IMR-90 (cell line): ENCODE measurements around the gene HYLS1. TPM values are rescaled to one million over a fixed set of nuclear protein-coding genes. Genes with fewer than 3 reads are reported as not detected.

Experiments used
- ATAC-seq: fragments of 200-7000 bp; cut with Tn5 transposase; 2 replicates; pipeline ENCODE4 v1.9.1; 2020; ENCODE audit warnings: low read depth, mild to moderate bottlenecking, moderate library complexity
- BruUV-seq: library from RNA; stranded (reverse); fragments of 400-500 nt; replicated peaks from 2 replicates; lab custom pipeline; 2021; lab: Mats Ljungman, UMichigan
- CTCF ChIA-PET: fragments of 300-600 bp; formaldehyde crosslinking; extraction: SDS; loops from one replicate; lab custom pipeline; 2021; ENCODE audit warnings: antibody characterized with exemption; lab: Yijun Ruan, JAX
- POLR2A ChIA-PET: fragments of 300-600 bp; sonication (Branson Sonifier 250); formaldehyde crosslinking; loops from one replicate; lab custom pipeline; 2022; ENCODE audit warnings: antibody characterized with exemption; ENCODE audit not compliant: unreplicated experiment; lab: Charles Lee
- DNase-seq: peaks from one replicate; pipeline ENCODE4 v3.0.0; 2013
- H2AFZ ChIP-seq: replicated peaks from 2 replicates; pipeline ENCODE3; 2013; ENCODE audit warnings: low read length, mild to moderate bottlenecking; ENCODE audit not compliant: poor library complexity
- H2AK5ac ChIP-seq: 2 replicates; pipeline ENCODE4 v1.6.1; 2013; ENCODE audit warnings: low read depth, low read length, inconsistent platforms
- H2AK9ac ChIP-seq: replicated peaks from 2 replicates; pipeline ENCODE3; 2013; ENCODE audit warnings: mild to moderate bottlenecking, low read depth, low read length, moderate library complexity; ENCODE audit not compliant: poor library complexity
- H2BK120ac ChIP-seq: 2 replicates; pipeline ENCODE4 v1.6.1; 2013; ENCODE audit warnings: low read depth, low read length, inconsistent platforms
- H2BK15ac ChIP-seq: 3 replicates; pipeline ENCODE4 v1.6.1; 2013; ENCODE audit warnings: low read depth, low read length, inconsistent platforms
- H2BK20ac ChIP-seq: 2 replicates; pipeline ENCODE4 v1.6.1; 2013; ENCODE audit warnings: low read depth, mild to moderate bottlenecking, inconsistent platforms, low read length, moderate library complexity
- H2BK5ac ChIP-seq: 2 replicates; pipeline ENCODE4 v1.6.1; 2013; ENCODE audit warnings: mild to moderate bottlenecking, low read depth, low read length, inconsistent platforms; ENCODE audit not compliant: poor library complexity, severe bottlenecking
- H3K14ac ChIP-seq: replicated peaks from 2 replicates; pipeline ENCODE4 v1.6.1; 2013; ENCODE audit warnings: low read depth, low read length, inconsistent platforms
- H3K18ac ChIP-seq: 2 replicates; pipeline ENCODE4 v1.6.1; 2013; ENCODE audit warnings: low read depth, low read length, control low read depth
- H3K23ac ChIP-seq: 2 replicates; pipeline ENCODE4 v1.6.1; 2013; ENCODE audit warnings: low read depth, low read length, inconsistent platforms
- H3K27ac ChIP-seq: 2 replicates; pipeline ENCODE4 v1.5.1; 2013; ENCODE audit warnings: mild to moderate bottlenecking, control low read depth, low read length; ENCODE audit not compliant: insufficient read depth
- H3K27me3 ChIP-seq: 2 replicates; pipeline ENCODE4 v1.6.1; 2013; ENCODE audit warnings: low read length; ENCODE audit not compliant: control insufficient read depth, insufficient read depth
- H3K36me3 ChIP-seq: 2 replicates; pipeline ENCODE4 v1.6.1; 2013; ENCODE audit warnings: low read length, mixed read lengths; ENCODE audit not compliant: control insufficient read depth, insufficient read depth
- H3K4ac ChIP-seq: 2 replicates; pipeline ENCODE4 v1.6.1; 2013; ENCODE audit warnings: low read depth, low read length, inconsistent platforms
- H3K4me1 ChIP-seq: 2 replicates; pipeline ENCODE4 v1.6.1; 2013; ENCODE audit warnings: low read length, mixed read lengths; ENCODE audit not compliant: control insufficient read depth, insufficient read depth
- H3K4me2 ChIP-seq: 2 replicates; pipeline ENCODE4 v1.6.1; 2013; ENCODE audit warnings: low read depth, mild to moderate bottlenecking, control low read depth, low read length, moderate library complexity
- H3K4me3 ChIP-seq: 2 replicates; pipeline ENCODE4 v1.5.1; 2013; ENCODE audit warnings: low read depth, mild to moderate bottlenecking, control low read depth, low read length, moderate library complexity; ENCODE audit not compliant: insufficient read depth
- H3K56ac ChIP-seq: 2 replicates; pipeline ENCODE4 v1.6.1; 2013; ENCODE audit warnings: low read length, inconsistent platforms; ENCODE audit not compliant: insufficient read depth; ENCODE audit errors: extremely low read depth
- H3K79me1 ChIP-seq, 2 experiments: 2 replicates each; pipeline ENCODE4 v1.6.1; 2013; ENCODE audit warnings: low read length in 2 of 2, inconsistent platforms in 1 of 2, low read depth in 1 of 2
- H3K9ac ChIP-seq: 2 replicates; pipeline ENCODE4 v1.6.1; 2013; ENCODE audit warnings: low read depth, low read length, control low read depth
- H3K9me1 ChIP-seq: 2 replicates; pipeline ENCODE4 v1.6.1; 2013; ENCODE audit warnings: low read length, inconsistent platforms; ENCODE audit not compliant: insufficient read depth
- H3K9me3 ChIP-seq: 2 replicates; pipeline ENCODE4 v1.6.1; 2013; ENCODE audit warnings: low read length; ENCODE audit not compliant: control insufficient read depth, insufficient read depth
- H4K20me1 ChIP-seq: 2 replicates; pipeline ENCODE4 v1.6.1; 2013; ENCODE audit warnings: low read length, inconsistent platforms; ENCODE audit not compliant: insufficient read depth
- H4K5ac ChIP-seq: 2 replicates; pipeline ENCODE4 v1.6.1; 2013; ENCODE audit warnings: mild to moderate bottlenecking, low read depth, low read length, control low read depth
- H4K8ac ChIP-seq, 2 experiments: 2 replicates each; pipeline ENCODE4 v1.6.1; 2013; ENCODE audit warnings: low read depth in 2 of 2, low read length in 2 of 2, control low read depth in 1 of 2, inconsistent platforms in 1 of 2
- H4K91ac ChIP-seq: 2 replicates; pipeline ENCODE4 v1.6.1; 2013; ENCODE audit warnings: low read depth, low read length, inconsistent platforms; ENCODE audit not compliant: insufficient read depth
- CEBPB ChIP-seq: IDR thresholded peaks from 2 replicates; pipeline ENCODE4 v1.6.1; 2012; ENCODE audit warnings: low read depth, low read length, improper control_type of control experiment
- WGBS, 2 experiments: methylation state at CpG; one replicate each; pipeline versions ENCODE4 v1.1.5 to v1.1.7; 2013; ENCODE audit warnings: missing lambda C conversion rate in 2 of 2; ENCODE audit not compliant: insufficient read length in 1 of 2; ENCODE audit errors: extremely low coverage in 2 of 2; 5-methylcytosine and 5-hydroxymethylcytosine counted together
- dilution Hi-C: fragments of 300-500 bp; cut with HindIII; formaldehyde crosslinking; loops from one replicate; pipeline ENCODE4 v1.14.3; 2018; ENCODE audit warnings: low sequenced_read_pairs; ENCODE audit not compliant: unreplicated experiment
- in situ Hi-C: fragments of 300-500 bp; cut with MboI; formaldehyde crosslinking; loops from 3 replicates; pipeline ENCODE4 v1.14.3; 2019; ENCODE audit warnings: low sequenced_read_pairs, inconsistent platforms, mixed read lengths
- intact Hi-C: fragments of 100-400 bp; cut with micrococcal nuclease; formaldehyde crosslinking; loops from 2 replicates; pipeline ENCODE4 v1.10.0; 2022
- polyA plus RNA-seq, 3 experiments: library from polyadenylated mRNA; depleted of rRNA; stranded (reverse); fragments of >200 nt; gene quantifications; 2 replicates each; pipeline ENCODE4 v1.2.3, GENCODE V29; 2012; ENCODE audit warnings: low replicate concordance in 1 of 3
- total RNA-seq: library from RNA; depleted of rRNA; stranded (reverse); fragments of >200 nt; gene quantifications from 2 replicates; pipeline ENCODE4 v1.2.3, GENCODE V29; 2012

HYLS1 gene
- total and polyA plus RNA-seq, 2 of the 4 experiments (the other 2 are of a cell fraction): 5.1 to 8.1 TPM

DNA sequence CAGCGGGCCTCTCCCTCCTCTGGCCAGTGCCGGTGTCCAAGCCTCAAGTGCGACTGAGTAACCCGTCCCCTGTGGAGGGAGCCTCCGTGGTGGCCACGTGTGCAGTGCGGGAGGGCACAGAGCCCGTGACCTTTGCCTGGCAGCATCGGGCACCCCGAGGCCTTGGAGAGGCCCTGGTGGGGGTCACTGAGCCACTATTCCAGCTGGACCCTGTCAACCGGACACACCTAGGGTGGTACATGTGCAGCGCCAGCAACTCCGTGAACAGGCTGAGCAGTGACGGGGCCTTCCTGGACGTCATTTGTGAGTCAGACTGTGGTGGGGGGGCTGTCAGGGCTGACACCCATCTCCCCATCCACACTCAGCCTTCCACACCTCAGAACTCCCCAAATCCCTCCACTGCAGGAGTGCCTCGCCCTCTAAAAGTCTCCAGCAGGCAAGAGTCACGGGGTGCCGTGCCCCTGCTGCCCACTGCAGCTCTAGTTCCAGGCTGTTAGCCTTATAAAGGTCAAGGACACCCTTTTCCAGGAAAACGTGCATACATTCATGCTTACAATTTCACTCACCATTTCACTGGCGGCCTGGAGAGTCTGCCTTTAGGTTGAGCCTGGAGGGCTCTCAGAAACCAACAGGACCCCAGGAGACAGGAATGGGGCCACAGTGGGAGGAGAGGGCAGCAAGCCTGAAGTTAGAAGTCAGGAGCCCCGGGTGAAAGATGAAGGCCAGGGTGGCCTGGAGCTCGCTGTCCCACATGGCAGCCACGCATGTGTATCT lies 61.0 kb downstream of the HYLS1 start:
- CTCF ChIA-PET: no interaction called here

More for the DNA sequence above, 61.0 kb downstream of the HYLS1 start:
- no peak overlapping the region for H2BK20ac ChIP-seq
- H3K27ac ChIP-seq: no peak overlapping the region
- ATAC-seq (no peak), DNase-seq (no peak)
- H3K9me3 ChIP-seq: no peaks in the 10 kb centered on the region
- no peak overlapping the region for H3K14ac ChIP-seq
- in situ Hi-C loops: no loop called here
- no peak overlapping the region for H2AFZ ChIP-seq
- H2AK9ac ChIP-seq: no peak overlapping the region
- no peak overlapping the region for H3K4me2 ChIP-seq
- no peak overlapping the region for H4K91ac ChIP-seq
- no peak overlapping the region for H3K18ac ChIP-seq
- H3K23ac ChIP-seq: no peak overlapping the region
- H3K9ac ChIP-seq: no peak overlapping the region
- H3K56ac ChIP-seq: no peak overlapping the region
- H3K9me1 ChIP-seq: no peaks in the 10 kb centered on the region
- no peak overlapping the region for H2AK5ac ChIP-seq
- H3K36me3 ChIP-seq: no peaks in the 10 kb centered on the region
- no peak overlapping the region for H2BK15ac ChIP-seq
- H3K27me3 ChIP-seq: peaks cover 10% of the 10 kb centered on the region
- BruUV-seq: no TSS peak
- WGBS, 2 experiments: 69% methylated on average over 10 of the region's 23 CpGs; no CpG with 5 or more reads in 1 of the 2 experiments
- POLR2A ChIA-PET: no interaction called here
- no peak for TF ChIP-seq CEBPB
- no peak overlapping the region for H2BK120ac ChIP-seq
- no peak overlapping the region for H2BK5ac ChIP-seq
- no peaks in the 10 kb centered on the region for H3K79me1 ChIP-seq
- dilution Hi-C loops: no loop called here
- no peaks in the 10 kb centered on the region for H4K20me1 ChIP-seq
- intact Hi-C loops: no loop called here
- H4K8ac ChIP-seq: no peak overlapping the region
- no peaks in the 10 kb centered on the region for H3K4me1 ChIP-seq
- no peak overlapping the region for H3K4me3 ChIP-seq
- no peak overlapping the region for H3K4ac ChIP-seq
- no peak overlapping the region for H4K5ac ChIP-seq
